NCI-H2081 treated with DMSO at 0.1 percent for 48 hours (cell line): Measurements from ENCODE around the gene TMEM273.

Experiments
- DNase-seq: peaks from one replicate; lab custom pipeline; 2025; lab: John Stamatoyannopoulos, UW

TMEM273 gene

DNA sequence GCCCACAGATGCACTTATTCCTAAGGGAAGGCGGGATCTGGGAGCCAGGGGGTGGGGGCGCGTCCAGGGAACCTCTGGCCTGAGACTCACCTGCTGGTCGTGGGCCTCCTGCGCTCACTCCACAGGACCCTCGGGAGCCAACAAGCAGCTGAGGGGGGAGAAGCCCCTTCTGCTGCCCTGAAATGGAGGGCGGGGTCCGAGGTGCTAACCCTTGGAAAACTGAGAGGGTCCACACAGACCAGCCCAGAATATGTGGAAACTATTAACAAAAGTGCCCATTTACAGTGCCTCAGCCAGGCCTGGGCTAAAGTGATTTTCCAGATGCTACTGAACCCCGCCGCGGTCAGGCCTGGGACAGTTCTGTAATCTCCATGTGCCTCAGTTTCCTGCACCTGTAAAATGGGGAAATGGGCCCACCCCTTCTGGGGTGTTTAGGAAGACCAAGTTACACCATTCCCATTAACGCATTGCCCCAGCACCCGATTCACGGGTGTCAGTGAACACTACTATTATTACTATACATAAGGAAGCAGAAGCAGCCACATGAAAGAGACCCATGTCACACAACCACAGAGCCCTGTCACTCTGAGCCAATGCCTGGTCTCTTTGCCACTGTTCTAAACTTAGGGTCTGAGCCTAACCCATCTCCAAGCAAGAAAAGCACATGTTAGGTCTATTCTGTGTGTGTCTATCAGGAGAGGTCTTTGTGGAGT is 72.2 kb downstream of the TMEM273 start:
- DNase-seq = no peak

- no peak for DNase-seq
These were observed 73.0 kb downstream of the TMEM273 start, which contains the start of gene VSTM4 for GRCh38 chr10:49115015-49115795. Gene VSTM4, minus strand, starts transcription at chr10:49115522. Its CDS starts 37 bp downstream, at chr10:49115485.

DNA sequence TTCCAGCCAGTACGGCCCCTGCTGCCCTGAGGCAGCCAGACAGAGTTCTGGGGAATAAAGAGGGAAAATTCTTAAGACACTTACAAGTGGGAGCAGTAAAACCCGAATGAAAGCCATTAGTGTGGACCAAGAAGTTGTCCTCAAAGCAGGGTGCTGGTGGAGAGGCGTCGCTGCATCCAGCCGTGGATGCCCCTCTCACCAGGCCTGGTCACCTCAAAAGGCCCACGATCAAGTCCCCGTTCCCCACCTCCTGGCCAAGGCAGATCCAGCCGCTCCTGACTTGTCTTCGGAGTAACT is 73.5 kb downstream of the TMEM273 start:
- DNase-seq = no peak

DNA sequence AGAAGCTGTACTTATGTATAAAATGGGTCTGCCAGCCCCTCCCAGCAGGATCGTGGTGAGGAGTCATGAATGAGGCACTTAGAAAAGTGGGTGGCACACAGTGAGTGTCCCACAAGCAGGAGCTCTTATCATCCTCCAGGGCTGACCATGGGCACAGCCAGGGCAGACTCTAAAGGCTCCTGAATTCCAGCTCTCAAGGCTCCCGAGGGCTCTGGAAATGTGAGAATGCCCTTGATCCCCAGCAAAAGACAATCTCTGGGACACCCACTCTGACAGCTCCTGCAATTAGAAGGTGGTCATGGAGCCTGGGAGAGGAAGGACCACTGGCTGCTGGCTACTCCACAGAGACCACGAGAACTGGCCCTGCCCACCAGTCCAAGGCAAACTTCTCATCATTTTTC is 74.5 kb downstream of the TMEM273 start:
- no peak for DNase-seq

GRCh38 chr10:49112851-49113250 is 75.3 kb downstream of the TMEM273 start:
- no peak for DNase-seq

DNA sequence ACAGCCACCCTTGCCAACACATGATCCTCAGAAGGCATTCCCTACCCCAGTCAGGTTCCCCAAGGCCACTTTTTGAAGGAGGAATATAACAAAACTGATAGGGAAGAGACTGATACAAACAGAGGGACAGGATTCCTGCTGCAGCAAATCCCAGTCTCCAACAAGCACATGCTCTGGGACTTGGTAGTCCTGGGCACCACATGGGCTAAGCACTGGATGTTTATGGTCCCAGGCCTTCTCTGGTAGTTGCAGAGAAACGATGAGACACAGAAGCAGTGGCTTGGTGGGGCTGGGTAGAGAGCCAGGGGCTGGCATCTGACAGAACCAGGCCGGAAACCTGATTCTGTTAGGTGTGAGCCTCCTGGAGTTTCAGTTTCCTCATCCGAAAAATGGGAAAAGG is 76.1 kb downstream of the TMEM273 start:
- DNase-seq = no peak

GRCh38 chr10:49111320-49111698 is 76.9 kb downstream of the TMEM273 start:
- DNase-seq = no peak

GRCh38 chr10:49110684-49111319 is 77.4 kb downstream of the TMEM273 start:
- no peak for DNase-seq

DNA sequence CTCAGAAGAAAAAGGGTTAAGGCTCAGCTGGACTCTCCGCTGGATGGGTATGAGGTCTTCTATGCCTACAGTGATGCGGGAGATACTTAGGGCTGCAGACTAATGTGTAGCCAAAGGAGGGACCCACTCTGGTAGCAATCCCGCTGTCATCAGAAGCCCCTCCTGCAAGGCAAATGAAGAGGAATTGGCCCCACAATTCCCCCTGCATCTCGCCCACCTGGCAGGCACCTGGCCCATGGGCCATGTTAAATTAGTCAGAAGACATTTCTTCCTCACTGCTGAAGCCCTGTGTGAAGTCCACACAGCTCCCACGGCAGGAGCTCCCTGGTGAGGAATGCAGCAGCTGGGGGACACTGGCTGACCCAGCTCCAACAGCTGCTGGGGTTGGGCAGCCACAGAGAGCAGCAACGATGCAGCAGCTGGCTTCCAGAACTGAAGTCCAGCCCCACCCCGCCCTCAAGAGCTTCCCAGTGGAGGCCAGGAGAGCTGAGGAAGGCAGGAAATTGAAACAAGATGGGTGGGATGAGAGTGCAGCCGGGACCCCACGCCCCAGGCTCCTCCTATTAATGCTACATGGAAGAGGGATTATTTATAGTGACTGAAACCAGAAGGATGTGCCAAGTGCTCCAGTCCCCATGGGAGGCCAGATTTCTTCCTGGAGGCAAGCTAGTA is 78.4 kb downstream of the TMEM273 start:
- no peak for DNase-seq

DNA sequence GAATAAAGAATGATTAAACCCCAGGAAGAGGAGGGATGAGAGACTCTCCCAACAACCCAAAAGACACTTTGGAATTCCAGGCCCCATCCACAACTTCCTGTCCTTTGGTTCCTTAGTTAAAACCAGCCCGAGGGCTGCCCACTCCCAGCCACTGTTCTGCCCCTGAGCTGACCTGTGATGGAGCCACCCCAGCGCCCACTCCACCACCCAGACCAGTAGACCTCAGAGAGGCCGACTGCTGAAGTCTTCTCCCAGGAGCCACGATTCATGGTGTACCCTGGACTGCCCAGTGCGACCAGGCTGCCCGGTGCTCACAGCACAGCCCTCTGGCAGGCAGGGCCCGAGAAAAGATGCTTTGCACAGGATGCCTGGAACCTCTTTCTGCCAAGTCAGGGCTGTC is 79.5 kb downstream of the TMEM273 start:
- no peak for DNase-seq

DNA sequence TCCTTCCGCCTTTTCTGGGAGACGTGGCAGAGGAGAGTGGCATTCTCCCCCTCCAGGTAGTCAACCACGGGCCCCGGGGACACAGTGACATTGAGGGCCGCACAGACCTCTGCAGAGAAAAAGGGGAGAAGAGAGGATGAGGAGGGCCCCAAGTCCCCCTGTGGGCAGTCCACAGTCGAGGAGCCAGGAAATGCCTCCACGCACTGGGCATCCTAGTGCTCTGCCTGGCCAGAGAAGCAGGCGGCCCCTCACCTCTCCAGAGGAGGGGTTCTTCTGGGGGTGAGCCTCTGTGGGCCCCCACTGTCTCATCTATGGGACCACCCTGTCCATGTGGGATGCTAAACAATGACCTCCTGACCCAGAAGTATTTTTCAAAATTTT is 80.3 kb downstream of the TMEM273 start:
- no peak for DNase-seq

DNA sequence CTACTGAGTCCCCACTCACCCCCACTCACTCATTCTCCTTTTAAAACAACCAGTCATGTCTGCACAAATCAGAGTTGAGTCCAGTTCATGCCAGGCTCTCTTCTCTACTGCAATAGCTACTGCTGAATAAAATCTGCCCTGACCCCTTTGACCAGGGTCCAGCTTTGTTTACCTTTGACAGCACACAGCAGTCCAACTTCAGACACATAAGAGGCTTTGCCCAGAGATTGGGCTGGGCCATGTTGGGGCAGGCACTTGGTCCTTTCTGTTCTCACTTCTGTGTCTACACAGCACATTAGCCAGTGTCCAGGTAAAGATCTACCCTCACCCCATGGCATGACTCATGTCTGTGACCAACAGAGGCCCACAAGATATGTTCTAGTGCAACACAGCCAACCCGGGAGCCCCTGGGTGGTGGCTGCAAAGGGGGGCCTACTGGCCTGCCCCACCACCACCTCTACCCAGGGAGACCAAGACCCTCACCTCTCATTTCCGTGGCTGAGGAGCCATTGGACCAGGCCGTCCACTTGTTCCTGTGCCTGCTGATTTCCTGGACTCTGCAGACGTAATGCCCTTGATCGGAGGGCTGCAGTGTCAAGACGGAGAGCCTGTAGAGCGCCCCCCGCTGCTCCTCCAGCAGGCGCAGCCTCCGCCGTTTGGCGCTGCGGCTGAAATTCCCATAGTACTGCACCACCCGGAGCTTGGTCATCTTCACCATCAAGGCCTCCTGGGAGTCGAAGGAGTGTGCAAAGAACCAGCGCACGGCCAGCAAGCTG is 80.9 kb downstream of the TMEM273 start:
- DNase-seq = no peak

DNA sequence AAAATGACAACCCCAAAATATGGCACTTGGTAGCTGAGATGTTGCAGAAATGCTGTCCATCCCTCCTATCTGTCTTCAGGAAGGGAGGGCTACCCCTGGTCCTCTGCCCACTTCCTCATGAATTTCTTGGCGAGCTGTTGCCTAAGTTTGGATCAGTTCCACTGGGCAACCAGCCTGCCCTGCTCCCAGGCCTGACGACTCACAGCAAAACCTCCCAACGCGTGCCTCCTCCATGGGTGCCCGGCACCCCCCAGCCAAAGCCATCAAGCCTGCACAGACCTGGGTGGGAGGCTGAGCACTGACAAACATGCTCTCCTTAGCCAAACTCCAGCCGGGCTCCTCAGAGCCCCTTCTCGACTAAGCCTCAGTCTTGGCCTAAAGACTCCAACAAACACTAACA is 81.7 kb downstream of the TMEM273 start:
- DNase-seq = no peak

DNA sequence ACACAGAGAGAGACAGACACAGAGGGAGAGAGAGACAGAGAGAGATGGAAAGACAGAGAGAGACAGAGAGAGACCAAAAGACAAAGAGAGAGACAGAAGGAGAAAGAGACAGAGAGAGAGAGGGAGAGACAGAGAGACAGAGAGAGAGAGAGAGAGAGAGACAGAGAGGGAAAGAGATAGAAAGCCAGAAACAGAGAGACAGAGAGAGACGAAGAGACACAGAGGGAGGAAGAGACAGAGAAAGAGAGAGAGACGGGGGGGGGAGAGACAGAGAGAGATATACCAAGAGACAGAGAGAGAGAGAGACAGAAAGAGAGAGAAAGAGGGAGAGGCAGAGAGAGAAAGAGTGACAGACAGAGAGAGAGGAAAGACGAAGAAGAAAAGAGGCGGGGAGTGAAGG is 83.1 kb downstream of the TMEM273 start:
- no peak for DNase-seq
